WTC11 (cell line): ENCODE data around the gene CKAP2L. TPM values are rescaled to one million over a fixed set of nuclear protein-coding genes. Genes with fewer than 3 reads are reported as not detected.

ENCODE experiments used
- ATAC-seq: fragments of 200-7000 bp; cut with Tn5 transposase; 2 replicates; pipeline ENCODE4 v1.10.0; 2021; ENCODE audit warnings: mild to moderate bottlenecking, moderate library complexity
- CTCF ChIA-PET: fragments of 300-600 bp; sonication (Branson Sonifier 250); formaldehyde crosslinking; loops from one replicate; lab custom pipeline; 2021; ENCODE audit warnings: antibody characterized with exemption; lab: Charles Lee
- POLR2A ChIA-PET: fragments of 350-600 bp; sonication (Branson Sonifier 250); formaldehyde crosslinking; loops from one replicate; lab custom pipeline; 2021; ENCODE audit warnings: antibody characterized with exemption; lab: Charles Lee
- DNase-seq: peaks from one replicate; pipeline ENCODE4 v3.0.0; 2021; ENCODE audit warnings: low spot score
- H3K27ac Mint-ChIP-seq: 2 replicates; pipeline ENCODE4 v1.8.0; 2021; ENCODE audit warnings: mixed read lengths
- H3K27me3 Mint-ChIP-seq: 2 replicates; pipeline ENCODE4 v1.8.0; 2021; ENCODE audit warnings: low read depth, mild to moderate bottlenecking, moderate library complexity, mixed read lengths
- H3K36me3 Mint-ChIP-seq: 2 replicates; pipeline ENCODE4 v1.8.0; 2021; ENCODE audit warnings: mixed read lengths
- H3K4me1 Mint-ChIP-seq: 2 replicates; pipeline ENCODE4 v1.8.0; 2022; ENCODE audit warnings: mixed read lengths
- H3K4me3 Mint-ChIP-seq: 2 replicates; pipeline ENCODE4 v1.8.0; 2021; ENCODE audit warnings: mild to moderate bottlenecking, moderate library complexity, mixed read lengths
- H3K9me3 Mint-ChIP-seq: 2 replicates; pipeline ENCODE4 v1.8.0; 2021; ENCODE audit warnings: mixed read lengths
- CBFB ChIP-seq: sonication (generic); formaldehyde crosslinking; IDR thresholded peaks from 2 replicates; pipeline ENCODE4 v1.8.1; 2022; ENCODE audit warnings: mild to moderate bottlenecking, low read depth, missing genetic modification reagents
- E2F1 ChIP-seq: sonication (generic); formaldehyde crosslinking; IDR thresholded peaks from 2 replicates; pipeline ENCODE4 v1.8.0; 2022; ENCODE audit warnings: mild to moderate bottlenecking, missing genetic modification reagents
- ELF4 ChIP-seq: sonication (generic); formaldehyde crosslinking; IDR thresholded peaks from 2 replicates; pipeline ENCODE4 v1.8.1; 2022; ENCODE audit warnings: low read depth, mild to moderate bottlenecking, moderate library complexity, missing genetic modification reagents
- FOXK1 ChIP-seq: sonication (generic); formaldehyde crosslinking; IDR thresholded peaks from 2 replicates; pipeline ENCODE4 v1.8.0; 2022; ENCODE audit warnings: mild to moderate bottlenecking, moderate library complexity, missing genetic modification reagents
- FOXP1 ChIP-seq: sonication (generic); formaldehyde crosslinking; IDR thresholded peaks from 2 replicates; pipeline ENCODE4 v1.8.0; 2022; ENCODE audit warnings: missing genetic modification reagents, mild to moderate bottlenecking, moderate library complexity, borderline replicate concordance
- MXD4 ChIP-seq: fragments of 250-450 bp; sonication (Bioruptor Pico); IDR thresholded peaks from 2 replicates; pipeline ENCODE4 v1.8.0; 2021; ENCODE audit warnings: mild to moderate bottlenecking, moderate library complexity, borderline replicate concordance
- NR1H2 ChIP-seq: sonication (generic); formaldehyde crosslinking; IDR thresholded peaks from 2 replicates; pipeline ENCODE4 v1.9.0; 2021; ENCODE audit warnings: mild to moderate bottlenecking, moderate library complexity, missing genetic modification reagents
- TCF7 ChIP-seq: sonication (generic); formaldehyde crosslinking; IDR thresholded peaks from 2 replicates; pipeline ENCODE4 v1.8.0; 2022; ENCODE audit warnings: mild to moderate bottlenecking, low read depth, missing genetic modification reagents, moderate library complexity
- ZBTB43 ChIP-seq: sonication (generic); formaldehyde crosslinking; IDR thresholded peaks from 2 replicates; pipeline ENCODE4 v1.8.1; 2023; ENCODE audit warnings: mild to moderate bottlenecking, missing genetic modification reagents
- ZNF416 ChIP-seq: fragments of 250-450 bp; sonication (Bioruptor Pico); IDR thresholded peaks from 2 replicates; pipeline ENCODE4 v1.9.0; 2021; ENCODE audit warnings: mild to moderate bottlenecking, inconsistent platforms
- total RNA-seq: library from RNA; stranded (reverse); gene quantifications from 3 replicates; pipeline ENCODE4 v1.2.3, GENCODE V29; 2021
- TF ChIP-seq, protein P1 (sequence below): sonication (generic); formaldehyde crosslinking; IDR thresholded peaks from 2 replicates; pipeline ENCODE4 v1.8.1; 2023; ENCODE audit warnings: mild to moderate bottlenecking, missing genetic modification reagents, moderate library complexity
- TF ChIP-seq, protein P2 (sequence below): fragments of 250-450 bp; sonication (Bioruptor Pico); IDR thresholded peaks from 2 replicates; pipeline ENCODE4 v1.9.0; 2021; ENCODE audit warnings: mild to moderate bottlenecking
- TF ChIP-seq, protein P3 (sequence below): sonication (generic); formaldehyde crosslinking; IDR thresholded peaks from 2 replicates; pipeline ENCODE4 v1.8.0; 2022; ENCODE audit warnings: missing genetic modification reagents
- TF ChIP-seq, protein P4 (sequence below): sonication (generic); formaldehyde crosslinking; IDR thresholded peaks from 2 replicates; pipeline ENCODE4 v1.8.1; 2023; ENCODE audit warnings: mild to moderate bottlenecking, missing genetic modification reagents
- TF ChIP-seq, protein P5 (sequence below): sonication (generic); formaldehyde crosslinking; conservative IDR thresholded peaks from 2 replicates; pipeline ENCODE4 v1.8.1; 2022; ENCODE audit warnings: mild to moderate bottlenecking, missing genetic modification reagents
- TF ChIP-seq, protein P6 (sequence below): sonication (generic); formaldehyde crosslinking; IDR thresholded peaks from 2 replicates; pipeline ENCODE4 v1.8.0; 2022; ENCODE audit warnings: mild to moderate bottlenecking, missing genetic modification reagents
- TF ChIP-seq, protein P7 (sequence below): fragments of 250-450 bp; sonication (Bioruptor Pico); conservative IDR thresholded peaks from 2 replicates; pipeline ENCODE4 v1.9.0; 2021; ENCODE audit warnings: mild to moderate bottlenecking

CKAP2L gene
- total RNA-seq, 1 experiment from 2014 or later, result 25.6 TPM

DNA sequence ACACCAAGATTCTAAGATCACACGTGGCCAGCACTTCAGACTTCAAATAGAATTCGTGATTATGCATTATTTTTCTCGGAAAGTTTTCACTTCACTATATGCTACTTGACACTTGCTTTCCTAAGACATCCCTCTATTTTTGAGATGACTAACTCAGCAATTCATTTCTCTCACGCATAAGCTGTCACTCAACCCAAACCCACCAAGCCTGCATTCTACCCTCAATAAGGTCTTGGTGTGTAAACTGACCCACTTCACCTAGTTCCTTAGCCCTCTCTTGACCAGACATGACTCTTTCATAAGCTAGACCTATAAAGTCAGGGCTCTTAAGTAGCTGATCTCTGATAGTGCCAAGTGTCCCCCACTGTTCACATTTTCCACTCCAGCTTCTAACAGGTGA, 11.7 kb downstream of the CKAP2L start (continued):
- TF ChIP-seq, protein P1, sequence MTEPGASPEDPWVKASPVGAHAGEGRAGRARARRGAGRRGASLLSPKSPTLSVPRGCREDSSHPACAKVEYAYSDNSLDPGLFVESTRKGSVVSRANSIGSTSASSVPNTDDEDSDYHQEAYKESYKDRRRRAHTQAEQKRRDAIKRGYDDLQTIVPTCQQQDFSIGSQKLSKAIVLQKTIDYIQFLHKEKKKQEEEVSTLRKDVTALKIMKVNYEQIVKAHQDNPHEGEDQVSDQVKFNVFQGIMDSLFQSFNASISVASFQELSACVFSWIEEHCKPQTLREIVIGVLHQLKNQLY (CRISPR knock-in tag), result no peak

DNA sequence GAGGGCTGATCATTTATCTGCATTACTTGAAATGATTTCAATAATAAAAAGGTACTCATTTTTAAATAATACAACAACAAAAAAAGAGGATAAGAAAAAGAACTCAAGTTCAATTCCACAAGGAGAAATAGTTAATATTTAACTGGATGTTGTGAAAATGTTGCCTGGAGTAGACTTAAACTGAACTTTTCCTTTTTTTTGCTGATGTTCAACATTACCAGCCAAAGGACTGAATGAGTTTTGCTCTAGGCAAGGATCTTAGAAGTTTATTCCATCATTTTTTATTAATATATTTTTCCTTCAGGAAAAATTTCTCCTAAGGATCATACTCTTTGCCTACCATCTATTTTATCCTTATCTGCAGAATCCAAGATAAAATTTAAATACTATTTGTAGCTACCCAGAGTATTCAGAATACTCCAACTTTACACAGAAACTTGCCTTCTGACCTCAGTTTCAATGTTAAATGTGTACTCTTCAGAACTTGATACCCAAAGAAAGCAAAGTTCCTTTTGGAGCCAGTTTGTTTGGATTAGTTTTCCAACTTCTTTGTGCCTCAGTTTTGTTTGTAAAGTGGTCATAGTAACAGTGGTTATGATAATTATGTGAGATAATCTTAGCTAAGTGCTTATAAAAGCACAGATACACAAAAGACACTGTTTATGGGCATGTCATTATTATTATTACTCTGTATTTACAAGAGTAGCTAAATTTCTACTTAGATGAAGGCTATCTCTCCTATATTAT, 12.8 kb downstream of the CKAP2L start:
- no peaks in the 10 kb centered on the region for H3K9me3 Mint-ChIP-seq
- no peaks in the 10 kb centered on the region for H3K27me3 Mint-ChIP-seq
- no peaks in the 10 kb centered on the region for H3K4me1 Mint-ChIP-seq
- TF ChIP-seq E2F1 (CRISPR knock-in tag) (no peak), FOXP1 (CRISPR knock-in tag) (no peak), ZBTB43 (CRISPR knock-in tag) (no peak), TCF7 (CRISPR knock-in tag) (no peak), MXD4 (CRISPR knock-in tag) (no peak), ELF4 (CRISPR knock-in tag) (no peak), CBFB (no peak), ZNF416 (CRISPR knock-in tag) (no peak), NR1H2 (CRISPR knock-in tag) (no peak), FOXK1 (CRISPR knock-in tag) (no peak)
- TF ChIP-seq, protein P2, sequence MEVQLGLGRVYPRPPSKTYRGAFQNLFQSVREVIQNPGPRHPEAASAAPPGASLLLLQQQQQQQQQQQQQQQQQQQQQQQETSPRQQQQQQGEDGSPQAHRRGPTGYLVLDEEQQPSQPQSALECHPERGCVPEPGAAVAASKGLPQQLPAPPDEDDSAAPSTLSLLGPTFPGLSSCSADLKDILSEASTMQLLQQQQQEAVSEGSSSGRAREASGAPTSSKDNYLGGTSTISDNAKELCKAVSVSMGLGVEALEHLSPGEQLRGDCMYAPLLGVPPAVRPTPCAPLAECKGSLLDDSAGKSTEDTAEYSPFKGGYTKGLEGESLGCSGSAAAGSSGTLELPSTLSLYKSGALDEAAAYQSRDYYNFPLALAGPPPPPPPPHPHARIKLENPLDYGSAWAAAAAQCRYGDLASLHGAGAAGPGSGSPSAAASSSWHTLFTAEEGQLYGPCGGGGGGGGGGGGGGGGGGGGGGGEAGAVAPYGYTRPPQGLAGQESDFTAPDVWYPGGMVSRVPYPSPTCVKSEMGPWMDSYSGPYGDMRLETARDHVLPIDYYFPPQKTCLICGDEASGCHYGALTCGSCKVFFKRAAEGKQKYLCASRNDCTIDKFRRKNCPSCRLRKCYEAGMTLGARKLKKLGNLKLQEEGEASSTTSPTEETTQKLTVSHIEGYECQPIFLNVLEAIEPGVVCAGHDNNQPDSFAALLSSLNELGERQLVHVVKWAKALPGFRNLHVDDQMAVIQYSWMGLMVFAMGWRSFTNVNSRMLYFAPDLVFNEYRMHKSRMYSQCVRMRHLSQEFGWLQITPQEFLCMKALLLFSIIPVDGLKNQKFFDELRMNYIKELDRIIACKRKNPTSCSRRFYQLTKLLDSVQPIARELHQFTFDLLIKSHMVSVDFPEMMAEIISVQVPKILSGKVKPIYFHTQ (CRISPR knock-in tag), result no peak
- TF ChIP-seq, protein P3, sequence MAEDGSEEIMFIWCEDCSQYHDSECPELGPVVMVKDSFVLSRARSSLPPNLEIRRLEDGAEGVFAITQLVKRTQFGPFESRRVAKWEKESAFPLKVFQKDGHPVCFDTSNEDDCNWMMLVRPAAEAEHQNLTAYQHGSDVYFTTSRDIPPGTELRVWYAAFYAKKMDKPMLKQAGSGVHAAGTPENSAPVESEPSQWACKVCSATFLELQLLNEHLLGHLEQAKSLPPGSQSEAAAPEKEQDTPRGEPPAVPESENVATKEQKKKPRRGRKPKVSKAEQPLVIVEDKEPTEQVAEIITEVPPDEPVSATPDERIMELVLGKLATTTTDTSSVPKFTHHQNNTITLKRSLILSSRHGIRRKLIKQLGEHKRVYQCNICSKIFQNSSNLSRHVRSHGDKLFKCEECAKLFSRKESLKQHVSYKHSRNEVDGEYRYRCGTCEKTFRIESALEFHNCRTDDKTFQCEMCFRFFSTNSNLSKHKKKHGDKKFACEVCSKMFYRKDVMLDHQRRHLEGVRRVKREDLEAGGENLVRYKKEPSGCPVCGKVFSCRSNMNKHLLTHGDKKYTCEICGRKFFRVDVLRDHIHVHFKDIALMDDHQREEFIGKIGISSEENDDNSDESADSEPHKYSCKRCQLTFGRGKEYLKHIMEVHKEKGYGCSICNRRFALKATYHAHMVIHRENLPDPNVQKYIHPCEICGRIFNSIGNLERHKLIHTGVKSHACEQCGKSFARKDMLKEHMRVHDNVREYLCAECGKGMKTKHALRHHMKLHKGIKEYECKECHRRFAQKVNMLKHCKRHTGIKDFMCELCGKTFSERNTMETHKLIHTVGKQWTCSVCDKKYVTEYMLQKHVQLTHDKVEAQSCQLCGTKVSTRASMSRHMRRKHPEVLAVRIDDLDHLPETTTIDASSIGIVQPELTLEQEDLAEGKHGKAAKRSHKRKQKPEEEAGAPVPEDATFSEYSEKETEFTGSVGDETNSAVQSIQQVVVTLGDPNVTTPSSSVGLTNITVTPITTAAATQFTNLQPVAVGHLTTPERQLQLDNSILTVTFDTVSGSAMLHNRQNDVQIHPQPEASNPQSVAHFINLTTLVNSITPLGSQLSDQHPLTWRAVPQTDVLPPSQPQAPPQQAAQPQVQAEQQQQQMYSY (CRISPR knock-in tag), result no peak
- TF ChIP-seq, protein P4, sequence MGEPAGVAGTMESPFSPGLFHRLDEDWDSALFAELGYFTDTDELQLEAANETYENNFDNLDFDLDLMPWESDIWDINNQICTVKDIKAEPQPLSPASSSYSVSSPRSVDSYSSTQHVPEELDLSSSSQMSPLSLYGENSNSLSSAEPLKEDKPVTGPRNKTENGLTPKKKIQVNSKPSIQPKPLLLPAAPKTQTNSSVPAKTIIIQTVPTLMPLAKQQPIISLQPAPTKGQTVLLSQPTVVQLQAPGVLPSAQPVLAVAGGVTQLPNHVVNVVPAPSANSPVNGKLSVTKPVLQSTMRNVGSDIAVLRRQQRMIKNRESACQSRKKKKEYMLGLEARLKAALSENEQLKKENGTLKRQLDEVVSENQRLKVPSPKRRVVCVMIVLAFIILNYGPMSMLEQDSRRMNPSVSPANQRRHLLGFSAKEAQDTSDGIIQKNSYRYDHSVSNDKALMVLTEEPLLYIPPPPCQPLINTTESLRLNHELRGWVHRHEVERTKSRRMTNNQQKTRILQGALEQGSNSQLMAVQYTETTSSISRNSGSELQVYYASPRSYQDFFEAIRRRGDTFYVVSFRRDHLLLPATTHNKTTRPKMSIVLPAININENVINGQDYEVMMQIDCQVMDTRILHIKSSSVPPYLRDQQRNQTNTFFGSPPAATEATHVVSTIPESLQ (CRISPR knock-in tag), result no peak
- TF ChIP-seq, protein P5, sequence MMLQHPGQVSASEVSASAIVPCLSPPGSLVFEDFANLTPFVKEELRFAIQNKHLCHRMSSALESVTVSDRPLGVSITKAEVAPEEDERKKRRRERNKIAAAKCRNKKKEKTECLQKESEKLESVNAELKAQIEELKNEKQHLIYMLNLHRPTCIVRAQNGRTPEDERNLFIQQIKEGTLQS (CRISPR knock-in tag), result no peak
- TF ChIP-seq, protein P6, sequence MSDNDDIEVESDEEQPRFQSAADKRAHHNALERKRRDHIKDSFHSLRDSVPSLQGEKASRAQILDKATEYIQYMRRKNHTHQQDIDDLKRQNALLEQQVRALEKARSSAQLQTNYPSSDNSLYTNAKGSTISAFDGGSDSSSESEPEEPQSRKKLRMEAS (CRISPR knock-in tag), result no peak
- TF ChIP-seq, protein P7, sequence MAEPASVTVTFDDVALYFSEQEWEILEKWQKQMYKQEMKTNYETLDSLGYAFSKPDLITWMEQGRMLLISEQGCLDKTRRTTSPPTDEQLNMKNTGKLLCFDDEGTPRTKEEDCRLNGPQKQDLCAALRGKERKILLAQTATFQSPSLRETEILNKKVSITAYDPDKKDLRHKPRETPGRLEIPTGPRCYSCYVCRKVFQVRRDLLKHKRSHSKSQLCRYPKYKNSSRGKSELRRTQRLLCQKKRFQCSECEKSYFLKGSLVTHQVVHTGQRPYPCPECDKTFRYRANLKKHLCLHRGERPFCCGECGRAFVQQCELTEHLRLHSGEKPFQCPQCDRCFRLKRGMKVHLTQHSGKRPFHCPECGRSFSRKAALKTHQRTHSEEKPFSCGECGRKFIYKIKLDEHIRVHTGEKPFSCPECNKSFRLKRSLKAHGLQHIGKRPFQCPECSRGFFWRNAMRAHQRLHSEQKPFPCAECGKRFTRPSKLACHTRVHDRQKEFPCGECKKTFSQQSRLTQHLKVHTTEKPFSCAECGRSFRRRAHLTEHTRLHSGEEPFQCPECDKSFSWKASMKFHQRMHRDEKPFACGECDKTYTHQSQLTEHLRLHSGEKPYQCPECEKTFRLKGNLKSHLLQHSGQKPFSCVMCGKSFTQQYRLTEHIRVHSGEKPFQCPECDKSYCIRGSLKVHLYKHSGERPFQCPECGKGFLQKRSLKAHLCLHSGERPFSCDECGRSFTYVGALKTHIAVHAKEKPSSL (CRISPR knock-in tag), result no peak
- ChIA-PET CTCF (interaction anchor here (0.8 to 5.7 kb wide), 2 partner anchors 133 to 190 kb away, joined by 5 to 82 read pairs; no protein-coding TSS in a partner anchor), POLR2A (no interaction called here)
- H3K36me3 Mint-ChIP-seq, result peaks cover 49% of the 10 kb centered on the region
- no peak overlapping the region for H3K27ac Mint-ChIP-seq
- no peak overlapping the region for H3K4me3 Mint-ChIP-seq
- ATAC-seq, result no peak
- DNase-seq, result no peak
